Measurements from ENCODE around the gene NUBPL.
"Not testable (repeated sequence)": the region's sequence is repeated elsewhere in the genome, so short reads cannot be mapped to it uniquely, and the experiment has no call there.

The NUBPL gene

GRCh38 chr14:31672709-31673108 lies 111.5 kb downstream of the NUBPL start:
- DNase-seq: no peak

- DNase-seq: no peak
Measured at GRCh38 chr14:31677052-31677451, 115.8 kb downstream of the NUBPL start.

- no peak for DNase-seq
Measured at GRCh38 chr14:31677630-31678029, 116.4 kb downstream of the NUBPL start.

GRCh38 chr14:31678421-31679249 lies 117.4 kb downstream of the NUBPL start:
- DNase-seq: no peak

- no peak for DNase-seq
Measured at GRCh38 chr14:31682768-31683167, 121.6 kb downstream of the NUBPL start.

- DNase-seq: no peak
Measured at GRCh38 chr14:31687726-31688125, 126.5 kb downstream of the NUBPL start.

- DNase-seq: no peak
Measured at GRCh38 chr14:31690056-31690455, 128.9 kb downstream of the NUBPL start.

GRCh38 chr14:31692376-31692781 lies 131.2 kb downstream of the NUBPL start:
- DNase-seq: no peak

GRCh38 chr14:31696378-31696777 lies 135.2 kb downstream of the NUBPL start:
- DNase-seq: no peak

GRCh38 chr14:31699809-31700208 lies 138.6 kb downstream of the NUBPL start:
- no peak for DNase-seq

- no peak for DNase-seq
Measured at GRCh38 chr14:31700282-31701074, 139.3 kb downstream of the NUBPL start.

GRCh38 chr14:31702130-31702529 lies 140.9 kb downstream of the NUBPL start:
- DNase-seq: no peak

GRCh38 chr14:31703056-31703455 lies 141.9 kb downstream of the NUBPL start:
- DNase-seq: no peak

GRCh38 chr14:31705731-31706130 lies 144.5 kb downstream of the NUBPL start:
- DNase-seq: no peak

- DNase-seq: not testable (repeated sequence)
Measured at GRCh38 chr14:31708661-31709060, 147.5 kb downstream of the NUBPL start.

GRCh38 chr14:31712244-31713127 lies 151.3 kb downstream of the NUBPL start:
- no peak for DNase-seq

- no peak for DNase-seq
Measured at GRCh38 chr14:31716208-31716607, 155.0 kb downstream of the NUBPL start.

- no peak for DNase-seq
Measured at GRCh38 chr14:31717294-31718085, 156.3 kb downstream of the NUBPL start.

GRCh38 chr14:31718585-31718984 lies 157.4 kb downstream of the NUBPL start:
- no peak for DNase-seq

- DNase-seq: no peak
Measured at GRCh38 chr14:31718985-31719384, 157.8 kb downstream of the NUBPL start.

GRCh38 chr14:31726337-31726736 lies 165.1 kb downstream of the NUBPL start:
- no peak for DNase-seq

- no peak for DNase-seq
Measured at GRCh38 chr14:31727797-31728196, 166.6 kb downstream of the NUBPL start.
